ENCODE results near the gene TMCO2.

TMCO2 gene

DNA sequence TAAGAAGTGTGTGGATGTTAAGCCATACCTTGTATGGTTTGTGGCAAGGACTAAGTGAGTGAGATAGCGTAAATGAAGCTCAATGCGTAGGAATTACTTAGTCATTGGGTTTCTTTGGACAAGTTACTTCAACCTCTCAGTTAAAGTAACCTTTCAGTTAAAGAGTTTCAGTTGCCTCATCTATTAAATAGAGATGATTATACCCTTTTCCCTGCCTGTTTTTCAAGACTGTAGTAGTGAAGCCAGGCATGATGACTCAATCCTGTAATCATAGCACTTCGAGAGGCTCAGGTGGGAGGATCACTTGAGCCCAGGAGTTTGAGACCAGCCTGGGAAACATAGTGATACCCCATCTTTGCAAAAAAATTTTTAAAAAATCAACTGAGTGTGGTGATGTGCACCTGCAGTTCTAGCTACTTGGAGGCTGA lies 16.6 kb downstream of the TMCO2 start:
- TF ChIP-seq POLR2AphosphoS5 (IDR thresholded peaks at IDR 0.05; ENCODE audit: low read depth, low read length) (no peak), SIN3A (IDR thresholded peaks at IDR 0.05; ENCODE audit: borderline replicate concordance, insufficient read depth, low read length) (no peak), TAF1 (IDR thresholded peaks at IDR 0.05; ENCODE audit: borderline replicate concordance, insufficient read depth, low read length) (no peak)
- TF ChIP-seq, protein P1, sequence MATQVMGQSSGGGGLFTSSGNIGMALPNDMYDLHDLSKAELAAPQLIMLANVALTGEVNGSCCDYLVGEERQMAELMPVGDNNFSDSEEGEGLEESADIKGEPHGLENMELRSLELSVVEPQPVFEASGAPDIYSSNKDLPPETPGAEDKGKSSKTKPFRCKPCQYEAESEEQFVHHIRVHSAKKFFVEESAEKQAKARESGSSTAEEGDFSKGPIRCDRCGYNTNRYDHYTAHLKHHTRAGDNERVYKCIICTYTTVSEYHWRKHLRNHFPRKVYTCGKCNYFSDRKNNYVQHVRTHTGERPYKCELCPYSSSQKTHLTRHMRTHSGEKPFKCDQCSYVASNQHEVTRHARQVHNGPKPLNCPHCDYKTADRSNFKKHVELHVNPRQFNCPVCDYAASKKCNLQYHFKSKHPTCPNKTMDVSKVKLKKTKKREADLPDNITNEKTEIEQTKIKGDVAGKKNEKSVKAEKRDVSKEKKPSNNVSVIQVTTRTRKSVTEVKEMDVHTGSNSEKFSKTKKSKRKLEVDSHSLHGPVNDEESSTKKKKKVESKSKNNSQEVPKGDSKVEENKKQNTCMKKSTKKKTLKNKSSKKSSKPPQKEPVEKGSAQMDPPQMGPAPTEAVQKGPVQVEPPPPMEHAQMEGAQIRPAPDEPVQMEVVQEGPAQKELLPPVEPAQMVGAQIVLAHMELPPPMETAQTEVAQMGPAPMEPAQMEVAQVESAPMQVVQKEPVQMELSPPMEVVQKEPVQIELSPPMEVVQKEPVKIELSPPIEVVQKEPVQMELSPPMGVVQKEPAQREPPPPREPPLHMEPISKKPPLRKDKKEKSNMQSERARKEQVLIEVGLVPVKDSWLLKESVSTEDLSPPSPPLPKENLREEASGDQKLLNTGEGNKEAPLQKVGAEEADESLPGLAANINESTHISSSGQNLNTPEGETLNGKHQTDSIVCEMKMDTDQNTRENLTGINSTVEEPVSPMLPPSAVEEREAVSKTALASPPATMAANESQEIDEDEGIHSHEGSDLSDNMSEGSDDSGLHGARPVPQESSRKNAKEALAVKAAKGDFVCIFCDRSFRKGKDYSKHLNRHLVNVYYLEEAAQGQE (IDR thresholded peaks at IDR 0.05; ENCODE audit: insufficient read depth in 1 of 2, low read depth in 2 of 2, low read length in 2 of 2): no peak

GRCh38 chr1:40265298-40265697 lies 17.6 kb downstream of the TMCO2 start:
- TF ChIP-seq FOXP2 (optimal IDR thresholded peaks at IDR 0.05; ENCODE audit: borderline replicate concordance, extremely low read depth, extremely low read length, insufficient read depth) (no peak), SIN3A (IDR thresholded peaks at IDR 0.05; ENCODE audit: borderline replicate concordance, insufficient read depth, low read length) (no peak), POLR2AphosphoS5 (IDR thresholded peaks at IDR 0.05; ENCODE audit: low read depth, low read length) (no peak), TAF1 (IDR thresholded peaks at IDR 0.05; ENCODE audit: borderline replicate concordance, insufficient read depth, low read length) (no peak)
- TF ChIP-seq, protein P1 (IDR thresholded peaks at IDR 0.05; ENCODE audit: insufficient read depth in 1 of 2, low read depth in 2 of 2, low read length in 2 of 2): no peak

DNA sequence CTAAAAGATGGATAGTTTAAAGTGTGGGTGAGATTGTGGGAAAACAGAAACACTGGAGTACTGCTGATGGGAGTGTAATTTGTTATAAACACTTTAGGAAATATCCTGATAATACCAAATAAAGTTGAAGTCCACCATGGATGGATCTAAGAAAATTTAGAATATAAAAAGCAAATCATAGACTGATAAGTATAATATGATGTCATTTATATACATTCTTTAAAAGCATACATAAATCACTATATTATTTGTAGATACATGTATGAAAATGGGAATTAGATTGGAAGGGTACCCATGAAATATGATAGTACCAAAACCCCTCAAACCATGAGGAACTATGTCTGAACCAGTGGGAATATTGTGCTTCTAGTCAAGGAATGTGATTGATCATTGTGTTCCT lies 18.2 kb downstream of the TMCO2 start:
- TF ChIP-seq SIN3A (IDR thresholded peaks at IDR 0.05; ENCODE audit: borderline replicate concordance, insufficient read depth, low read length) (no peak), POLR2AphosphoS5 (IDR thresholded peaks at IDR 0.05; ENCODE audit: low read depth, low read length) (no peak), FOXP2 (optimal IDR thresholded peaks at IDR 0.05; ENCODE audit: borderline replicate concordance, extremely low read depth, extremely low read length, insufficient read depth) (no peak)
- TF ChIP-seq, protein P1 (IDR thresholded peaks at IDR 0.05; ENCODE audit: insufficient read depth in 1 of 2, low read depth in 2 of 2, low read length in 2 of 2): no peak

GRCh38 chr1:40266786-40267535 lies 19.2 kb downstream of the TMCO2 start:
- no peak for TF ChIP-seq FOXP2 (optimal IDR thresholded peaks at IDR 0.05; ENCODE audit: borderline replicate concordance, extremely low read depth, extremely low read length, insufficient read depth)
- no peak for TF ChIP-seq TAF1 (IDR thresholded peaks at IDR 0.05; ENCODE audit: borderline replicate concordance, insufficient read depth, low read length)
- TF ChIP-seq POLR2AphosphoS5 (IDR thresholded peaks at IDR 0.05; ENCODE audit: low read depth, low read length): no peak
- TF ChIP-seq, protein P1 (IDR thresholded peaks at IDR 0.05; ENCODE audit: insufficient read depth in 1 of 2, low read depth in 2 of 2, low read length in 2 of 2): no peak
- TF ChIP-seq SIN3A (IDR thresholded peaks at IDR 0.05; ENCODE audit: borderline replicate concordance, insufficient read depth, low read length): no peak
